CD1c-positive myeloid dendritic cell (primary cell): Measurements from ENCODE around the gene GNAI3.
A peak's percentile ranks its signal among the peaks of the same experiment; 100 is the strongest.

ENCODE experiments used
- DNase-seq: peaks from one replicate; pipeline ENCODE4 v3.0.0-alpha.2; 2016; ENCODE audit errors: extremely low spot score

GNAI3 gene

GRCh38 chr1:109527098-109527811, 21.2 kb upstream of the GNAI3 start:
- no peak for DNase-seq

- no peak for DNase-seq
Measured at GRCh38 chr1:109527846-109528695, 20.3 kb upstream of the GNAI3 start.

GRCh38 chr1:109528712-109529111, 19.7 kb upstream of the GNAI3 start:
- no peak for DNase-seq

- DNase-seq: no peak
Measured at GRCh38 chr1:109529881-109530456, 18.4 kb upstream of the GNAI3 start.

- DNase-seq: no peak
Measured at GRCh38 chr1:109530457-109531087, 17.8 kb upstream of the GNAI3 start.

GRCh38 chr1:109531380-109531779, 17.0 kb upstream of the GNAI3 start:
- DNase-seq: no peak

- DNase-seq: no peak
Measured at GRCh38 chr1:109531826-109532364, 16.5 kb upstream of the GNAI3 start.

- DNase-seq: peak; percentile 91
Measured at GRCh38 chr1:109532365-109533136, 15.9 kb upstream of the GNAI3 start.

- peak; percentile 21 for DNase-seq
Measured at GRCh38 chr1:109534307-109534858, 14.0 kb upstream of the GNAI3 start.

- DNase-seq: no peak
Measured at GRCh38 chr1:109535481-109535880, 12.9 kb upstream of the GNAI3 start.

GRCh38 chr1:109535971-109536491, 12.4 kb upstream of the GNAI3 start:
- DNase-seq: no peak

GRCh38 chr1:109537450-109538178, 10.8 kb upstream of the GNAI3 start:
- DNase-seq: no peak

GRCh38 chr1:109538827-109539555, 9.4 kb upstream of the GNAI3 start:
- no peak for DNase-seq

GRCh38 chr1:109539676-109540075, 8.7 kb upstream of the GNAI3 start, which contains the start of gene GPR61:
TSS of gene GPR61 (plus strand) at chr1:109539872. CDS start at chr1:109543023, 3,151 bp downstream.
- DNase-seq: no peak

GRCh38 chr1:109541102-109541501, 7.3 kb upstream of the GNAI3 start:
- DNase-seq: no peak

GRCh38 chr1:109542657-109543056, 5.8 kb upstream of the GNAI3 start:
- DNase-seq: no peak

- DNase-seq: no peak
Measured at GRCh38 chr1:109543283-109543987, 5.0 kb upstream of the GNAI3 start.

GRCh38 chr1:109543988-109544735, 4.3 kb upstream of the GNAI3 start:
- no peak for DNase-seq
